Neural progenitor cell (in vitro differentiated cells): Measurements from ENCODE around the gene SGCD. TPM values are rescaled to one million over a fixed set of nuclear protein-coding genes. Genes with fewer than 3 reads are reported as not detected.

Source experiments
- DNase-seq: peaks from one replicate; pipeline ENCODE4 v3.0.0-alpha.2; 2016; ENCODE audit warnings: low spot score
- H2AFZ ChIP-seq: fragments of 200-600 bp; sonication (generic); replicated peaks from 2 replicates; pipeline ENCODE4 v1.6.1; 2016; ENCODE audit warnings: antibody characterized with exemption
- H3F3A ChIP-seq: fragments of 200-600 bp; sonication (generic); 2 replicates; pipeline ENCODE4 v1.6.1; 2016; ENCODE audit warnings: antibody characterized with exemption, low read depth
- H3K27ac ChIP-seq: fragments of 200-600 bp; sonication (generic); 2 replicates; pipeline ENCODE4 v1.5.1; 2016; ENCODE audit warnings: mild to moderate bottlenecking
- H3K27me3 ChIP-seq: fragments of 200-600 bp; sonication (generic); 2 replicates; pipeline ENCODE4 v1.6.1; 2016; ENCODE audit warnings: mild to moderate bottlenecking, moderate library complexity
- H3K36me3 ChIP-seq: fragments of 200-600 bp; sonication (generic); 2 replicates; pipeline ENCODE4 v1.5.1; 2016
- H3K4me1 ChIP-seq: fragments of 200-600 bp; sonication (generic); 2 replicates; pipeline ENCODE4 v1.6.1; 2016; ENCODE audit warnings: mixed run types
- H3K4me2 ChIP-seq: fragments of 200-600 bp; sonication (generic); 2 replicates; pipeline ENCODE4 v1.6.1; 2016
- H3K4me3 ChIP-seq: fragments of 200-600 bp; sonication (generic); 2 replicates; pipeline ENCODE4 v1.5.1; 2016
- H3K79me2 ChIP-seq: fragments of 200-600 bp; sonication (generic); 2 replicates; pipeline ENCODE4 v1.6.1; 2016; ENCODE audit warnings: low read depth
- H3K9ac ChIP-seq: fragments of 200-600 bp; sonication (generic); 2 replicates; pipeline ENCODE4 v1.6.1; 2016
- H3K9me3 ChIP-seq: fragments of 200-600 bp; sonication (generic); 2 replicates; pipeline ENCODE4 v1.5.1; 2016; ENCODE audit warnings: low read depth
- H4K20me1 ChIP-seq: fragments of 200-600 bp; sonication (generic); 2 replicates; pipeline ENCODE4 v1.6.1; 2016; ENCODE audit warnings: low read depth
- H3K27ac Mint-ChIP-seq: 3 replicates; pipeline ENCODE4 v1.8.0; 2021; ENCODE audit warnings: mixed read lengths
- H3K27me3 Mint-ChIP-seq: 2 replicates; pipeline ENCODE4 v1.8.0; 2022; ENCODE audit warnings: low read depth, mild to moderate bottlenecking, inconsistent platforms, moderate library complexity, mixed read lengths; ENCODE audit not compliant: insufficient read depth
- H3K36me3 Mint-ChIP-seq: 3 replicates; pipeline ENCODE4 v1.8.0; 2021; ENCODE audit warnings: mixed read lengths
- H3K4me1 Mint-ChIP-seq: 3 replicates; pipeline ENCODE4 v1.8.0; 2021; ENCODE audit warnings: mixed read lengths
- H3K4me3 Mint-ChIP-seq: 3 replicates; pipeline ENCODE4 v1.8.0; 2021; ENCODE audit warnings: mild to moderate bottlenecking, moderate library complexity, mixed read lengths
- H3K9me3 Mint-ChIP-seq: 3 replicates; pipeline ENCODE4 v1.8.0; 2020; ENCODE audit warnings: mixed read lengths
- CTCF ChIP-seq: fragments of 200-600 bp; sonication (generic); IDR thresholded peaks from 2 replicates; pipeline ENCODE4 v1.5.1; 2017; ENCODE audit warnings: antibody characterized with exemption, mild to moderate bottlenecking
- EZH2 ChIP-seq: fragments of 200-600 bp; sonication (generic); IDR thresholded peaks from 2 replicates; pipeline ENCODE4 v1.6.1; 2017; ENCODE audit warnings: antibody characterized with exemption, mild to moderate bottlenecking, moderate library complexity
- EZH2phosphoT487 ChIP-seq: fragments of 200-600 bp; sonication (generic); IDR thresholded peaks from 2 replicates; pipeline ENCODE4 v1.6.1; 2017; ENCODE audit warnings: antibody characterized with exemption
- total RNA-seq: library from RNA; depleted of rRNA; stranded (reverse); fragments of >200 nt; gene quantifications from 2 replicates; pipeline ENCODE4 v1.2.3, GENCODE V29; 2015; ENCODE audit warnings: low replicate concordance

The SGCD gene
- total RNA-seq, 1 donor from 2014 or later, result not detected

GRCh38 chr5:156755421-156756087 lies 428.6 kb downstream of the SGCD start:
- DNase-seq, result no peak
- TF ChIP-seq EZH2phosphoT487 (no peak), CTCF (no peak), EZH2 (no peak)

GRCh38 chr5:156758011-156758791 lies 431.2 kb downstream of the SGCD start:
- Mint-ChIP-seq H3K27me3 (peaks cover 4% of the 10 kb centered on the region), H3K4me3 (no peak overlapping the region), H3K36me3 (no peaks in the 10 kb centered on the region)

More at GRCh38 chr5:156755421-156756087, 428.6 kb downstream of the SGCD start:
- no peaks in the 10 kb centered on the region for H3F3A ChIP-seq
- no peak overlapping the region for H3K4me2 ChIP-seq
- Mint-ChIP-seq H3K36me3 (no peaks in the 10 kb centered on the region), H3K4me3 (no peak overlapping the region), H3K9me3 (no peaks in the 10 kb centered on the region), H3K4me1 (no peaks in the 10 kb centered on the region), H3K27me3 (peaks cover 2% of the 10 kb centered on the region), H3K27ac (no peak overlapping the region)
- no peaks in the 10 kb centered on the region for H3K9me3 ChIP-seq
- no peak overlapping the region for H3K27ac ChIP-seq
- no peaks in the 10 kb centered on the region for H3K36me3 ChIP-seq
- H3K9ac ChIP-seq, result no peak overlapping the region
- H4K20me1 ChIP-seq, result no peaks in the 10 kb centered on the region
- H3K79me2 ChIP-seq, result no peaks in the 10 kb centered on the region
- no peaks in the 10 kb centered on the region for H3K4me1 ChIP-seq
- H2AFZ ChIP-seq, result peak overlapping the region; percentile 4
- H3K4me3 ChIP-seq, result no peak overlapping the region
- no peaks in the 10 kb centered on the region for H3K27me3 ChIP-seq

GRCh38 chr5:156759156-156759555 lies 432.2 kb downstream of the SGCD start:
- DNase-seq, result no peak
- no peaks in the 10 kb centered on the region for H3K9me3 Mint-ChIP-seq
- no peak overlapping the region for H3K4me3 Mint-ChIP-seq
- H3K79me2 ChIP-seq, result no peaks in the 10 kb centered on the region
- no peaks in the 10 kb centered on the region for H3K36me3 Mint-ChIP-seq
- no peak overlapping the region for H2AFZ ChIP-seq
- peaks cover 4% of the 10 kb centered on the region for H3K27me3 Mint-ChIP-seq
- H4K20me1 ChIP-seq, result no peaks in the 10 kb centered on the region
- TF ChIP-seq CTCF (no peak), EZH2 (no peak), EZH2phosphoT487 (no peak)
- no peak overlapping the region for H3K9ac ChIP-seq
- no peak overlapping the region for H3K4me2 ChIP-seq
- no peaks in the 10 kb centered on the region for H3K27me3 ChIP-seq
- no peaks in the 10 kb centered on the region for H3K9me3 ChIP-seq
- H3K36me3 ChIP-seq, result no peaks in the 10 kb centered on the region
- peaks cover 7% of the 10 kb centered on the region for H3K4me1 Mint-ChIP-seq
- no peaks in the 10 kb centered on the region for H3F3A ChIP-seq
- H3K4me1 ChIP-seq, result peaks cover 4% of the 10 kb centered on the region
- H3K4me3 ChIP-seq, result no peak overlapping the region
- no peak overlapping the region for H3K27ac ChIP-seq
- H3K27ac Mint-ChIP-seq, result no peak overlapping the region

More at GRCh38 chr5:156758011-156758791, 431.2 kb downstream of the SGCD start:
- Histone ChIP-seq H3K9me3 (no peaks in the 10 kb centered on the region), H4K20me1 (no peaks in the 10 kb centered on the region), H2AFZ (no peak overlapping the region), H3K79me2 (no peaks in the 10 kb centered on the region), H3F3A (no peaks in the 10 kb centered on the region), H3K4me3 (no peak overlapping the region), H3K4me1 (no peaks in the 10 kb centered on the region), H3K9ac (no peak overlapping the region), H3K4me2 (no peak overlapping the region), H3K27me3 (no peaks in the 10 kb centered on the region), H3K27ac (no peak overlapping the region), H3K36me3 (no peaks in the 10 kb centered on the region)
- no peak for TF ChIP-seq EZH2phosphoT487
- TF ChIP-seq EZH2, result no peak
- no peak for TF ChIP-seq CTCF
- DNase-seq, result no peak
- H3K9me3 Mint-ChIP-seq, result no peaks in the 10 kb centered on the region
- no peak overlapping the region for H3K27ac Mint-ChIP-seq
- peaks cover 2% of the 10 kb centered on the region for H3K4me1 Mint-ChIP-seq
